Neuron (in vitro differentiated cells): ENCODE measurements around the gene SEC23A.

Experiments used
- H2AFZ ChIP-seq: one replicate; pipeline ENCODE4 v1.6.1; 2013; ENCODE audit warnings: low read depth, mild to moderate bottlenecking, inconsistent platforms, low read length, moderate library complexity
- H3K27me3 ChIP-seq: one replicate; pipeline ENCODE4 v1.6.1; 2013; ENCODE audit warnings: low read length; ENCODE audit not compliant: insufficient read depth
- H3K36me3 ChIP-seq: one replicate; pipeline ENCODE4 v1.6.1; 2013; ENCODE audit warnings: low read length; ENCODE audit not compliant: insufficient read depth
- H3K4me1 ChIP-seq: one replicate; pipeline ENCODE4 v1.6.1; 2013; ENCODE audit warnings: low read length; ENCODE audit not compliant: insufficient read depth
- H3K4me3 ChIP-seq: 2 replicates; pipeline ENCODE4 v1.5.1; 2013; ENCODE audit warnings: mild to moderate bottlenecking, low read length, moderate library complexity
- H3K9me3 ChIP-seq: one replicate; pipeline ENCODE4 v1.6.1; 2013; ENCODE audit warnings: low read length

Gene SEC23A

DNA sequence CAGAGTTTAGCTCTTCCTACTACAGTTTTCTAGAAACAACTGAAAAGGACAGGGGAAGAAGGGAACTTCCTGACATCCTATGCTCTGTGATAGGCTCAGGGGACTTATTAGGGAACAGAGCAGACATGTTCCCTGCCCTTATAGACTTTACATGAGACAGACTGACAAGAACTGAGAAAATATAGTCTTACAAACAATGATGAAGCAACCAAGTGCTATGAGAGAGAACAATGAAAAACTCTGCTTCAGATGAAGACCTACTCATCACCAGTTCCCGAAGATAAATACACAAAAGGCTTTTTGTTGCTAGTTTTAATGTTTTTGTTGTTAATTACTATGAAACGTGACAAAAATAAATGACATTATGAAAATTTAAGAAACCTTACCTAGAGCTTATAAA, 115.3 kb downstream of the SEC23A start:
- Histone ChIP-seq H3K4me3 (no peak overlapping the region), H3K9me3 (no peaks in the 10 kb centered on the region), H2AFZ (no peak overlapping the region), H3K4me1 (peaks cover 6% of the 10 kb centered on the region), H3K27me3 (no peaks in the 10 kb centered on the region), H3K36me3 (no peaks in the 10 kb centered on the region)

DNA sequence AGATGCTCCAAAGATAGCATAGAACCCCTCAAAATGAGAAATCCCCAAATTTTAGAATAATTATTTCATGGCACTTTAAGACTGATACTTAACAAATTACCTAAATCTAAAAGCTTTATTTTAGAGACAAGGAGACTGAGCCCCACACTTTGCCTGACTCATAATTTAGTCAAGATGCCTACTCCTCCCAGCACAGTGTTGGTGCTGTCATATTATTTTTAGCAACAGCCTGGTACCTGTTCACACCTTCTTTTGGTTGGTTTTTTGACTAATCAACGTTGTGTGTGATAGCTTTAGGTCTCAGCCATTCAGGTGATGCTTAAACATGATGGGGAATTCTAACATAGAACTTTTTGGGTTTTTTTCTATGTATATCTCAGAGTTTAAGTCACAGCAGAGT, 120.2 kb downstream of the SEC23A start:
- Histone ChIP-seq H3K27me3 (no peaks in the 10 kb centered on the region), H3K36me3 (no peaks in the 10 kb centered on the region), H2AFZ (no peak overlapping the region), H3K4me1 (peaks cover 6% of the 10 kb centered on the region), H3K4me3 (no peak overlapping the region), H3K9me3 (no peaks in the 10 kb centered on the region)

DNA sequence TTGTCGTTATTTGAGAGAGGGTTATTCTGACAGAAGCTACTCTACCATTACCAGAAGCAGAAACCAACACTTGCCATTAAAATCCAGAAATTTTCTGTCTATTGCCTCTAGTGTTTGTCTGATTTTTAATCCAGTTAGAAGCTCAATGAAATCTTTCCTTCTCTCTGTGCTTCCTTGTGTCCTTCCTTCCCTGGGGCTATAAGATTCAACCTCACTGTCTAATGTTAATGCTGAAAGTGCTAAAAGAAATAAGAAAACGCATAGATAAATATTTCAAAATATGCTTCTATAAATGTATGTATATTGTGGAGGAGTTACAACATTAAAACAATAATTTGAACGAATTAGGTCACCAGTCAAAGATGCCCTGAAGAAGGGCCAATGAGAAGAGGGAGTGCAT, 120.8 kb downstream of the SEC23A start:
- no peak overlapping the region for H2AFZ ChIP-seq
- H3K9me3 ChIP-seq, result no peaks in the 10 kb centered on the region

More for the DNA sequence above, 120.8 kb downstream of the SEC23A start:
- no peaks in the 10 kb centered on the region for H3K27me3 ChIP-seq
- no peaks in the 10 kb centered on the region for H3K36me3 ChIP-seq
- peaks cover 6% of the 10 kb centered on the region for H3K4me1 ChIP-seq
- H3K4me3 ChIP-seq, result no peak overlapping the region
